Breast epithelium (tissue), 4 donors: ENCODE measurements around the gene CDHR2. TPM values are rescaled to one million over a fixed set of nuclear protein-coding genes. Genes with fewer than 3 reads are reported as not detected.

Experiments used
- DNase-seq, 2 donors: peaks; one replicate each; pipeline ENCODE4 v3.0.0-alpha.2; 2019; ENCODE audit warnings: low spot score in 2 of 2
- H3K27ac ChIP-seq, 2 donors: fragments of 200-600 bp; sonication (generic) in 1 of 2; one replicate each; pipeline ENCODE4 v1.5.1; 2016 to 2019; ENCODE audit warnings: mild to moderate bottlenecking in 1 of 2
- H3K27me3 ChIP-seq, 2 donors: fragments of 200-600 bp; sonication (generic) in 1 of 2; one replicate each; pipeline versions ENCODE4 v1.5.1 to v1.6.0; 2017 to 2019; ENCODE audit warnings: control low read depth in 1 of 2, mild to moderate bottlenecking in 1 of 2
- H3K36me3 ChIP-seq: fragments of 200-600 bp; one replicate; pipeline ENCODE4 v1.5.1; 2019
- H3K4me1 ChIP-seq, 2 donors: fragments of 200-600 bp; sonication (generic); one replicate each; pipeline ENCODE4 v1.5.1; 2016 to 2019; ENCODE audit warnings: control low read depth in 1 of 2
- H3K4me3 ChIP-seq, 3 donors: fragments of 200-600 bp; sonication (generic); 1 replicate in 2 of 3; 2 replicates in 1 of 3; pipeline ENCODE4 v1.5.1; 2016 to 2019; ENCODE audit warnings: mild to moderate bottlenecking in 3 of 3, moderate library complexity in 2 of 3
- H3K9me3 ChIP-seq, 2 donors: fragments of 200-600 bp; sonication (generic) in 1 of 2; one replicate each; pipeline ENCODE4 v1.5.1; 2016 to 2019; ENCODE audit warnings: control low read depth in 1 of 2
- POLR2A ChIP-seq: fragments of 450-650 bp; IDR thresholded peaks from one replicate; pipeline ENCODE4 v1.6.1; 2016; ENCODE audit warnings: antibody characterized with exemption, mild to moderate bottlenecking, moderate library complexity
- POLR2AphosphoS5 ChIP-seq, 3 donors: sonication (generic); formaldehyde crosslinking; IDR thresholded peaks; one replicate each; pipeline ENCODE4 v1.6.1; 2017; ENCODE audit warnings: antibody characterized with exemption in 3 of 3
- intact Hi-C: fragments of 100-400 bp; cut with DNase I; formaldehyde crosslinking; loops from one replicate; pipeline ENCODE4 v1.15.1; 2023; ENCODE audit warnings: low total_unique reads
- total RNA-seq, 3 donors: library from RNA; depleted of rRNA; stranded (reverse); fragments of >200 nt; gene quantifications; one replicate each; pipeline ENCODE4 v1.1.0, GENCODE V29; 2016
- TF ChIP-seq, protein P1 (sequence below), 3 donors: fragments of 450-650 bp; IDR thresholded peaks; one replicate each; pipeline ENCODE4 v1.5.1; 2016 to 2017; ENCODE audit warnings: antibody characterized with exemption in 3 of 3, mild to moderate bottlenecking in 3 of 3, moderate library complexity in 3 of 3

The CDHR2 gene
- total RNA-seq, 3 donors from 2014 or later, result 2.3 TPM; not detected in 2

DNA sequence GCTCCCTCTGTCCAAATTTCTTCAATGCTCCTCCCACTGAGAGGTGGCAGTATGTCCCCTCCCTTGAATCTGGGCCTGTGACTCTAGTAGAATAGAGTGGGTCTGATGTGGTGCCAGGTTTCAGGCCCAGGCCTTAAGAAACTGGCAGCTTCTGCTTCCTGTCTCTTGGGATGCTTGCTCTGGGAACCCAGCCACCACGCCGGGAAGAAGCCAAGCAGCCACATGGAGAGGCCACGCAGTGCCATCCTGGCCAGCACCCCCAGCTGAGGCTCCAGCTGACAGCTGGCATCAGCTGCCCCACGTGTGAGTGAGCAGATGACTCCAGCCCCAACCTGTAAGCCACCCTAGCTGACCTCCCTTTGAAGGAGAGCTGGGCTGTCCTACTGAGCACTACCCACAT is 90.8 kb downstream of the CDHR2 start:
- no peaks in the 10 kb centered on the region for H3K36me3 ChIP-seq
- H3K27me3 ChIP-seq, result peaks cover 0 to 5% of the 10 kb centered on the region in 2 donors
- intact Hi-C loops, result loop anchor here (5.0 kb wide), 1 partner anchor 348 kb away; no protein-coding TSS in a partner anchor
- no peaks in the 10 kb centered on the region for H3K4me1 ChIP-seq
- TF ChIP-seq POLR2AphosphoS5 (IDR thresholded peaks at IDR 0.05) (no peak), POLR2A (no peak)
- H3K27ac ChIP-seq, result no peak overlapping the region
- H3K9me3 ChIP-seq, result no peaks in the 10 kb centered on the region
- no peak overlapping the region for H3K4me3 ChIP-seq
- peak in 1 of 2 donors; percentile 58 for DNase-seq

DNA sequence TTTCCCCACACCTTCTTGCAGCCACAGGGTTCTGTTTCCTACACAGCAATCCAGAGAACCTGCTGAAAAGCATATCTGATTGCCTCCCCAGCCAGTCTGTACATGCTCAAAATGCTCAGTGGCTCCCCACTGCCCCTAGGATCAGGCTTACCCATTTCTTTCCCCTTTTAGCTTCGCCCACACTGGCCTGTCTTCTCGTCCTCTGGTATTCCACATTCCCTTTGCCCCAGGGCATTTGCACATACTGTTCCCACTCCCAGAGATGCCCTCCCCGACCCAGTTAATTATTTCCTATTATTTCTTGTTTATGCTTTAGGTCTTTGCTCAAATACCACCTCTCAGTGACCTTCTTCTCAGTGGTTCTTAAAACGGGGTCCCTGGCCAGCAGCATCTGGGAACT is 91.5 kb downstream of the CDHR2 start:
- Histone ChIP-seq H3K4me3 (no peak overlapping the region), H3K27me3 (no peaks in the 10 kb centered on the region), H3K36me3 (no peaks in the 10 kb centered on the region), H3K4me1 (no peaks in the 10 kb centered on the region), H3K27ac (no peak overlapping the region), H3K9me3 (no peaks in the 10 kb centered on the region)
- no peak for DNase-seq
- TF ChIP-seq, protein P1, sequence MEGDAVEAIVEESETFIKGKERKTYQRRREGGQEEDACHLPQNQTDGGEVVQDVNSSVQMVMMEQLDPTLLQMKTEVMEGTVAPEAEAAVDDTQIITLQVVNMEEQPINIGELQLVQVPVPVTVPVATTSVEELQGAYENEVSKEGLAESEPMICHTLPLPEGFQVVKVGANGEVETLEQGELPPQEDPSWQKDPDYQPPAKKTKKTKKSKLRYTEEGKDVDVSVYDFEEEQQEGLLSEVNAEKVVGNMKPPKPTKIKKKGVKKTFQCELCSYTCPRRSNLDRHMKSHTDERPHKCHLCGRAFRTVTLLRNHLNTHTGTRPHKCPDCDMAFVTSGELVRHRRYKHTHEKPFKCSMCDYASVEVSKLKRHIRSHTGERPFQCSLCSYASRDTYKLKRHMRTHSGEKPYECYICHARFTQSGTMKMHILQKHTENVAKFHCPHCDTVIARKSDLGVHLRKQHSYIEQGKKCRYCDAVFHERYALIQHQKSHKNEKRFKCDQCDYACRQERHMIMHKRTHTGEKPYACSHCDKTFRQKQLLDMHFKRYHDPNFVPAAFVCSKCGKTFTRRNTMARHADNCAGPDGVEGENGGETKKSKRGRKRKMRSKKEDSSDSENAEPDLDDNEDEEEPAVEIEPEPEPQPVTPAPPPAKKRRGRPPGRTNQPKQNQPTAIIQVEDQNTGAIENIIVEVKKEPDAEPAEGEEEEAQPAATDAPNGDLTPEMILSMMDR (IDR thresholded peaks at IDR 0.05), result no peak
- TF ChIP-seq POLR2A, result no peak
- no peak for TF ChIP-seq POLR2AphosphoS5 (IDR thresholded peaks at IDR 0.05)
- intact Hi-C loops, result no loop called here

DNA sequence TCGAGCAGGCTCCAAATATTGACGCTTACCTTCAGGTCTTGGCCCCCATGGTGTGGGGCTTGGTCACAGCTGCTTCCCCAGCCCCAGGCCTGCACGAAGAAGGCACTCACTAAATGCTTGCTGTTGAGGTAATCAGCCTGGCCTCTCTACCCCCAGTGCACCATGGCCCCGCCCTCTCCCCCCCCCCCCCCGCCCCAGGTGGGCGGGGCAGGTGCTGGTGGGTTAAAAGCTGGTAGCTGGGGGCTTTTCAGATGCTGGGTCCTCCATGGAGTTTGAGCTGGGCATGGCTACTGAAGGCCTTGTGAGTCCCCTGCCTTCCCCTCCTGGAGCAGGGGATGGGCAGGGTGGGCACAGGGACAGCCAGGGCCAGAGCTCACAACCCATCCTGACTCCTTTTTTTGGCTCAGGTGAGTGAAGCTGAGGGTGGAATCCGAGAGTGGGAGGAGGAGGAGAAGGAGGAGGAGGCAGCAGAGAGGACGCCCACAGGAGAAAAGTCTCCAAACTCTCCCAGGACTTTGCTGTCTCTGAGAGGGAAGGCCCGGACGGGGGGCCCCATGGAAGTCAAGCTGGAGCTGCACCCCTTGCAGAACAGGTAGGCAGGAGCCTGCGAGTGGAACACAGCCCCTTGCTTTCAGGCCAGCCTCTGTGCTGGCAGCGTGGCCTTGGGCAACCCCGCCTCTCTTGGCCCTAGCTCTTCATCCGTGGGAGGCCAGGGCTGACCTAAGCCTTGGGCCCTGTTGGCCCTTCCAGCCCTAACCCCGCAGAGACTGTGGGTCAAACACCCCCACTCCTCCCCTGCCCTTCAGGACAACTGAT is 93.7 kb downstream of the CDHR2 start:
- intact Hi-C loops, result no loop called here
- H3K9me3 ChIP-seq, result no peaks in the 10 kb centered on the region
- H3K4me1 ChIP-seq, result no peaks in the 10 kb centered on the region
- no peaks in the 10 kb centered on the region for H3K36me3 ChIP-seq
- DNase-seq, result no peak
- no peak overlapping the region for H3K4me3 ChIP-seq
- H3K27me3 ChIP-seq, result no peaks in the 10 kb centered on the region
- TF ChIP-seq POLR2AphosphoS5 (IDR thresholded peaks at IDR 0.05) (no peak), POLR2A (no peak)
- TF ChIP-seq, protein P1 (IDR thresholded peaks at IDR 0.05), result no peak
- no peak overlapping the region for H3K27ac ChIP-seq

DNA sequence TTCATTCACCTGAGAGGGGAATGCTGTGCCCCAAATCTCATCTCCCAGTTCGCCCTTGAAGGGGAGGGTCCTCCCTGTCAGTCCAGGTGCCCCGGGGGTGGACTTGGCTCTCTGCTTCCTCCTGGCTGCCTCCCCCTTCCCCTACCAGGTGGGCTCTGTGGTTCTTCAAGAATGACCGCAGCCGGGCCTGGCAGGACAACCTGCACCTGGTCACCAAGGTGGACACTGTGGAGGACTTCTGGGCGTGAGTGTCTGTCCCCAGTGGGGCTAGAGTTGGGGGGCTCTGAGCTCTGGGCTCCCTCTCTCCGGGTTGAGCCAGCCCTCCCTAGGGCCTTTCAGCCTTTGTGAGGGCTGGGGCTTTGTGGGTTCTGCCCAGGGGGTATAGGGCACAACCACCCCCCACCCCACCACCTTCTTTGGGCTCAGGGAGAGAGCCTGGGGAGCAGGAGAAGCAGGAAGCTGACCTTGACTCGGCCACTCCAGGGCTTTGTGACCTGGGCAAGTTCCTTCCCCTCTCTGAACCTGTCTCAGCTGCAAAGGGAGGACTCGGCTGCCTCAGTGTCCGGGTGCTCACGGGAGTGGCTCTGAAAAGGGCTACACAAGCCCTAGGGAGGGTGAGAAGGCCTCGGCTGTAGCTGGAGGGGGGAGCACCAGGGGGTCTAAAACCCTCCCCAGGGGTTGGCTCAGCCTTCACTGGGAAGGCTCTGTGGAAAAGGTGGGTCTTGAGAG is 94.5 kb downstream of the CDHR2 start:
- H3K4me3 ChIP-seq, result no peak overlapping the region
- TF ChIP-seq POLR2A (no peak), POLR2AphosphoS5 (IDR thresholded peaks at IDR 0.05) (no peak)
- TF ChIP-seq, protein P1 (IDR thresholded peaks at IDR 0.05), result no peak
- no peak for DNase-seq
- H3K36me3 ChIP-seq, result no peaks in the 10 kb centered on the region
- intact Hi-C loops, result no loop called here
- no peak overlapping the region for H3K27ac ChIP-seq
- H3K4me1 ChIP-seq, result no peaks in the 10 kb centered on the region
- H3K9me3 ChIP-seq, result no peaks in the 10 kb centered on the region
- H3K27me3 ChIP-seq, result no peaks in the 10 kb centered on the region

DNA sequence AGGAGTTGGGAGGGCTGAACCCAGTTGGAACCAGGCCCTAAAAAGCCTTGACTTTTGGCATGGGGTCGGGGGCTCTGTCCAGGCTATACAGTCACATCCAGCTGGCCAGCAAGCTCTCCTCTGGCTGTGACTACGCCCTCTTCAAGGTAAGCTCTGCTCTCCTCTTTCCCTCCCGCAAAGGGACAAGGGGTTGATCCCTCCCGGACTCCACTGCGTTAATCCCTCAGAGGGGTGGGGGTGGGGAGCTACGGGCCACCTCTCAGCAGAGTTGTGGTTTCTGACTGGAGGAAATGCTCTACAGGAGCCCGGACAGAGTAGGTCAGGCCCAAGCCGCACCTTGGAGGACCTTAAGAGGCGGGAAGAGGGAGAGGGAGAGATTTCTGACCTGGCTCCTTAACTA is 95.2 kb downstream of the CDHR2 start:
- Histone ChIP-seq H3K9me3 (no peaks in the 10 kb centered on the region), H3K4me1 (no peaks in the 10 kb centered on the region), H3K27me3 (no peaks in the 10 kb centered on the region), H3K36me3 (no peaks in the 10 kb centered on the region), H3K27ac (no peak overlapping the region), H3K4me3 (no peak overlapping the region)
- no peak for DNase-seq
- intact Hi-C loops, result no loop called here
- no peak for TF ChIP-seq POLR2A
- TF ChIP-seq, protein P1 (IDR thresholded peaks at IDR 0.05), result no peak
- no peak for TF ChIP-seq POLR2AphosphoS5 (IDR thresholded peaks at IDR 0.05)
